ENCODE data around the gene FBXW11.

DNA sequence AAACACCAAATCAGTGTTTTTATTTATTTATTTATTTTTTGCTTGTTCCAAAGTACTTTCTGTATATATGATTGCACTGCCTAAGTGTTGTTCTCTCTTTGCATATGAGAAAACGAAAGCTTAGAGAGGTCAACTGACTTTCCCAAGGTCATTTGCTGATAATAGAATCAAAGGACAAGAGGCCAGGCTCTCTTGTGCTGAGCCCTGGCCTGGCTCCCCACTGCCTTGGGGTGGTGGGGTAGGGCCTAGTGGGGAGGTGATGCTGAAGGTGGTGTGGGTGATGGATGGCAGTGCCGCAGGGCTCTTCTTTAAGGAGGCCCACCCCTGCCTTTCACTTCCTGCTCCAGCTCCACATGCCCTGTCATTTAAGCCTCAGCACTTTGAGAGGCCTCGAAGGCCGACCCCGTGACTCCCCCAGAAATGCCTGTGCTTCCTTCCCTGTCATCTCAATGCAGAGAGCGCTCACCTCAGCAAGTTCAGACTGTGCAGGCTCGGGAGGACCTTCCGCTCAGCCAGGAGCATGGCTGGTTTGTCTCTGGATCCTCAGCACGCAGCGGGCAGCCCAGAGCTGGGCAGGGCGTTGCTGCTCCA lies 161.3 kb downstream of the FBXW11 start:
- no peak for TF ChIP-seq CTCF (IDR thresholded peaks at IDR 0.05)
- TF ChIP-seq POLR2A (IDR thresholded peaks at IDR 0.05), result no peak

Measured in body of pancreas (tissue), 4 donors.